ENCODE measurements around the gene PRSS33. TPM values are rescaled to one million over a fixed set of nuclear protein-coding genes. Genes with fewer than 3 reads are reported as not detected.

The PRSS33 gene
- total and polyA plus RNA-seq, 9 of the 15 experiments (the other 6 are each of a cell fraction or from before 2014, with no cell fraction given): not detected

DNA sequence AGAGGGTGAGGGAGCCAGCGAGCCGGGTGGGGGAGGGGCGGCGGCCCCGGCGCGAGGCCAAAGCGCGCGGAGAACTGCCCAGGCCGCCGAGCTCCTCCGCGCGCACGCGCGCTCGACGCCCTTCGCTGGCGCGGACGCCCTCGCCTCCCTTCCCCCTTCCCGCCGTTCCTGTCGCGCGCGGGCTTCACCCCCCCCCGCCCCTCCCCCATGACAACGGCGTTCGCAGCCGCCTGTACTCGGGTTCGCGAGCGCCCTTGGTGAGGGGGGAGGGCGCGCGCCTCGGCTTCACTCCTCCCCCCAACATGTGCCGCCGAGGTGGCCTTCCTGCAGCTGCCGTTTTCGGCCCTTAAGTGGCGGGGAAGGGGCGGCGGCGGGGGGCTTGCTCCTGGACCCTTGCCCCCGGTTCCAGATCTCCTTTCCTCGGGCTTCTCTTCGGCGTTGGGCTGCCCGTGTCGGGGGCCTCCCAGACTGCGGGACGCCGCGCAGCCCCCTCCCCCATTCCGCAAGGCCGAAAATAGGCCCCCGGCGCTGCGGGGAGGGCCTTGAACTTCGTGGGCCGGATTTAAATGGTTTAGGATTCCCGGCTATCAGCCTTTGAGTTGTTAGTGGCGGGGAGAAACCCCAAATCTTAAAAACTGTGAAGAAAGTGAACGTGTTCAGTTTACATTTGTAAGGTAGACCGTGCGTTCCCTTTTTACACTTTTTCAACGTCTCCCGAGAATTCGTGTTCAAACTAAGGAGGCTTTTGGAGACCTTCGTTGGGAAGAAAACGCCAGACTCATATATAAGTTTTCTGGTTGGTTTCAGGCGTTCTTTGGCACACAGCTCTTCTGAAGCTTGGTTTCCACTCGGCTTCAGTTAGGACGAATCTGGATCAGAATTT lies 34.3 kb downstream of the PRSS33 start (continued):
- TF ChIP-seq MYC (IDR thresholded peaks at IDR 0.05; ENCODE audit: low read depth, low read length) (peak; percentile 92), MYC (CRISPR knock-in tag; IDR thresholded peaks at IDR 0.05; ENCODE audit: borderline replicate concordance, low read depth) (peak; percentile 88; the same call in 1 of the 2 replicates), MXI1 (IDR thresholded peaks at IDR 0.05; ENCODE audit: low read depth, low read length) (peak; percentile 32; the same call in 1 of the 2 replicates), U2AF1 (optimal IDR thresholded peaks at IDR 0.05; ENCODE audit: low read depth, low read length) (peak; percentile 33), CTBP1 (IDR thresholded peaks at IDR 0.05; ENCODE audit: borderline replicate concordance) (peak; percentile 67), CXXC5 (CRISPR knock-in tag; IDR thresholded peaks at IDR 0.05) (0 out of 2 replicates have a peak, but pooled peaks have one; percentile 1), SAFB (IDR thresholded peaks at IDR 0.05; ENCODE audit: borderline replicate concordance, low read depth, low read length) (peak; percentile 55; the same call in 1 of the 2 replicates), GATAD2A (IDR thresholded peaks at IDR 0.05) (peak; percentile 62; the same call in 1 of the 2 replicates), NFRKB (IDR thresholded peaks at IDR 0.05; ENCODE audit: low read depth) (0 out of 2 replicates have a peak, but pooled peaks have one; percentile 37), GABPB1 (CRISPR knock-in tag; IDR thresholded peaks at IDR 0.05) (peak; percentile 66; the same call in 1 of the 2 replicates), KDM1A (IDR thresholded peaks at IDR 0.05) (peak in 1 of 2 experiments; percentile 97; a peak in 2 of 4 replicates), E2F3 (CRISPR knock-in tag; IDR thresholded peaks at IDR 0.05) (peak; percentile 67), PTRF (tag; IDR thresholded peaks at IDR 0.05) (no peak), HNRNPK (IDR thresholded peaks at IDR 0.05; ENCODE audit: low read depth, low read length, poor library complexity, severe bottlenecking) (peak; percentile 87), BRD4 (IDR thresholded peaks at IDR 0.05) (peak; percentile 21; the same call in 1 of the 2 replicates), PML (IDR thresholded peaks at IDR 0.05; ENCODE audit: low read length) (no peak; the same call in 1 of the 2 replicates), LCOR (CRISPR knock-in tag; IDR thresholded peaks at IDR 0.05) (peak; percentile 68; the same call in 1 of the 2 replicates), FOXM1 (IDR thresholded peaks at IDR 0.05; ENCODE audit: low read depth) (no peak; the same call in 1 of the 2 replicates), FOXM1 (CRISPR knock-in tag; IDR thresholded peaks at IDR 0.05; ENCODE audit: low read depth) (peak; percentile 49; the same call in 1 of the 2 replicates)
- TF ChIP-seq, protein P1, sequence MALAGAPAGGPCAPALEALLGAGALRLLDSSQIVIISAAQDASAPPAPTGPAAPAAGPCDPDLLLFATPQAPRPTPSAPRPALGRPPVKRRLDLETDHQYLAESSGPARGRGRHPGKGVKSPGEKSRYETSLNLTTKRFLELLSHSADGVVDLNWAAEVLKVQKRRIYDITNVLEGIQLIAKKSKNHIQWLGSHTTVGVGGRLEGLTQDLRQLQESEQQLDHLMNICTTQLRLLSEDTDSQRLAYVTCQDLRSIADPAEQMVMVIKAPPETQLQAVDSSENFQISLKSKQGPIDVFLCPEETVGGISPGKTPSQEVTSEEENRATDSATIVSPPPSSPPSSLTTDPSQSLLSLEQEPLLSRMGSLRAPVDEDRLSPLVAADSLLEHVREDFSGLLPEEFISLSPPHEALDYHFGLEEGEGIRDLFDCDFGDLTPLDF (CRISPR knock-in tag; IDR thresholded peaks at IDR 0.05): no peak
- TF ChIP-seq, protein P2, sequence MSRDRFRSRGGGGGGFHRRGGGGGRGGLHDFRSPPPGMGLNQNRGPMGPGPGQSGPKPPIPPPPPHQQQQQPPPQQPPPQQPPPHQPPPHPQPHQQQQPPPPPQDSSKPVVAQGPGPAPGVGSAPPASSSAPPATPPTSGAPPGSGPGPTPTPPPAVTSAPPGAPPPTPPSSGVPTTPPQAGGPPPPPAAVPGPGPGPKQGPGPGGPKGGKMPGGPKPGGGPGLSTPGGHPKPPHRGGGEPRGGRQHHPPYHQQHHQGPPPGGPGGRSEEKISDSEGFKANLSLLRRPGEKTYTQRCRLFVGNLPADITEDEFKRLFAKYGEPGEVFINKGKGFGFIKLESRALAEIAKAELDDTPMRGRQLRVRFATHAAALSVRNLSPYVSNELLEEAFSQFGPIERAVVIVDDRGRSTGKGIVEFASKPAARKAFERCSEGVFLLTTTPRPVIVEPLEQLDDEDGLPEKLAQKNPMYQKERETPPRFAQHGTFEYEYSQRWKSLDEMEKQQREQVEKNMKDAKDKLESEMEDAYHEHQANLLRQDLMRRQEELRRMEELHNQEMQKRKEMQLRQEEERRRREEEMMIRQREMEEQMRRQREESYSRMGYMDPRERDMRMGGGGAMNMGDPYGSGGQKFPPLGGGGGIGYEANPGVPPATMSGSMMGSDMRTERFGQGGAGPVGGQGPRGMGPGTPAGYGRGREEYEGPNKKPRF (IDR thresholded peaks at IDR 0.05; ENCODE audit: low read depth, low read length): no peak
- TF ChIP-seq, protein P3, sequence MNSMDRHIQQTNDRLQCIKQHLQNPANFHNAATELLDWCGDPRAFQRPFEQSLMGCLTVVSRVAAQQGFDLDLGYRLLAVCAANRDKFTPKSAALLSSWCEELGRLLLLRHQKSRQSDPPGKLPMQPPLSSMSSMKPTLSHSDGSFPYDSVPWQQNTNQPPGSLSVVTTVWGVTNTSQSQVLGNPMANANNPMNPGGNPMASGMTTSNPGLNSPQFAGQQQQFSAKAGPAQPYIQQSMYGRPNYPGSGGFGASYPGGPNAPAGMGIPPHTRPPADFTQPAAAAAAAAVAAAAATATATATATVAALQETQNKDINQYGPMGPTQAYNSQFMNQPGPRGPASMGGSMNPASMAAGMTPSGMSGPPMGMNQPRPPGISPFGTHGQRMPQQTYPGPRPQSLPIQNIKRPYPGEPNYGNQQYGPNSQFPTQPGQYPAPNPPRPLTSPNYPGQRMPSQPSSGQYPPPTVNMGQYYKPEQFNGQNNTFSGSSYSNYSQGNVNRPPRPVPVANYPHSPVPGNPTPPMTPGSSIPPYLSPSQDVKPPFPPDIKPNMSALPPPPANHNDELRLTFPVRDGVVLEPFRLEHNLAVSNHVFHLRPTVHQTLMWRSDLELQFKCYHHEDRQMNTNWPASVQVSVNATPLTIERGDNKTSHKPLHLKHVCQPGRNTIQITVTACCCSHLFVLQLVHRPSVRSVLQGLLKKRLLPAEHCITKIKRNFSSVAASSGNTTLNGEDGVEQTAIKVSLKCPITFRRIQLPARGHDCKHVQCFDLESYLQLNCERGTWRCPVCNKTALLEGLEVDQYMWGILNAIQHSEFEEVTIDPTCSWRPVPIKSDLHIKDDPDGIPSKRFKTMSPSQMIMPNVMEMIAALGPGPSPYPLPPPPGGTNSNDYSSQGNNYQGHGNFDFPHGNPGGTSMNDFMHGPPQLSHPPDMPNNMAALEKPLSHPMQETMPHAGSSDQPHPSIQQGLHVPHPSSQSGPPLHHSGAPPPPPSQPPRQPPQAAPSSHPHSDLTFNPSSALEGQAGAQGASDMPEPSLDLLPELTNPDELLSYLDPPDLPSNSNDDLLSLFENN (IDR thresholded peaks at IDR 0.05; ENCODE audit: low read depth in 2 of 2, low read length in 2 of 2): peak in 1 of 2 experiments; percentile 48; a peak in 1 of 4 replicates

All from K562 (cell line).